Femur (tissue), 1 donor: ENCODE measurements around the gene HAPSTR1.

Source experiments
- DNase-seq: peaks from one replicate; pipeline ENCODE4 v3.0.0-alpha.2; 2017

HAPSTR1 gene

GRCh38 chr16:9124444-9124843 is 33.0 kb downstream of the HAPSTR1 start:
- DNase-seq: no peak

DNA sequence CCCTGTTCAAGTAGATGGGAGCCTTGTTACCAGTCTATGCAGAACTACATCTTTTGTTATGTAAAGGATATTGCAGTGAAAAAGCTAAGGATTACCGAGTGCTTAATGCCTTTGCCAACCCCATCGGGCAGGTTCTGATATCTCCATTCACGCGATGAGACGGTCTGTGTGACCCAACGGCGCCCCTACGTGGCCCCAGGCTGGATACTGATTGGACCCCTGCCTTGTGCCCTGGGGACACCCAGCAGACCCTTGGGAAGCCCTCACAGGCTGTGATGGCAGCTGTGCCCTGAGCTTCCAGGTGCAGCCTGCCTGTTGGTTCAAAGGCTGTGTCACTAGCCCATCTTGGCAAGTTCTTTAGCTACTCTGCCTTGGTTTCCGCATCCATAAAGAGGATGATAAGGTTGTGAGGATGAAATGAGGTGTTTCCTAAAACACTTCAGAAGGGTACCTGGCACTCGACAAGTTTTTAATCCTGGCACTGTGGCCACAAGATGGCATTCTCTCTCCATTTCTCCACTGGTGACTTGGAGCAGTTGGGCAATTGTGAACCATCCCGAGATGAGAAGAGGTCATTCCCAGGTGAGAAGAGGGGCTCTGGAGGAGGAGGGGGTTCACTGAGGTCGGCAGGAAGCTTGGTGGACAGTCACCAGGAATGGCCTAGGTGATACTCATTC is 33.6 kb downstream of the HAPSTR1 start:
- DNase-seq: no peak

GRCh38 chr16:9125658-9126505 is 34.4 kb downstream of the HAPSTR1 start:
- DNase-seq: no peak

- DNase-seq: no peak
Observed at GRCh38 chr16:9126609-9127008, 35.2 kb downstream of the HAPSTR1 start.

DNA sequence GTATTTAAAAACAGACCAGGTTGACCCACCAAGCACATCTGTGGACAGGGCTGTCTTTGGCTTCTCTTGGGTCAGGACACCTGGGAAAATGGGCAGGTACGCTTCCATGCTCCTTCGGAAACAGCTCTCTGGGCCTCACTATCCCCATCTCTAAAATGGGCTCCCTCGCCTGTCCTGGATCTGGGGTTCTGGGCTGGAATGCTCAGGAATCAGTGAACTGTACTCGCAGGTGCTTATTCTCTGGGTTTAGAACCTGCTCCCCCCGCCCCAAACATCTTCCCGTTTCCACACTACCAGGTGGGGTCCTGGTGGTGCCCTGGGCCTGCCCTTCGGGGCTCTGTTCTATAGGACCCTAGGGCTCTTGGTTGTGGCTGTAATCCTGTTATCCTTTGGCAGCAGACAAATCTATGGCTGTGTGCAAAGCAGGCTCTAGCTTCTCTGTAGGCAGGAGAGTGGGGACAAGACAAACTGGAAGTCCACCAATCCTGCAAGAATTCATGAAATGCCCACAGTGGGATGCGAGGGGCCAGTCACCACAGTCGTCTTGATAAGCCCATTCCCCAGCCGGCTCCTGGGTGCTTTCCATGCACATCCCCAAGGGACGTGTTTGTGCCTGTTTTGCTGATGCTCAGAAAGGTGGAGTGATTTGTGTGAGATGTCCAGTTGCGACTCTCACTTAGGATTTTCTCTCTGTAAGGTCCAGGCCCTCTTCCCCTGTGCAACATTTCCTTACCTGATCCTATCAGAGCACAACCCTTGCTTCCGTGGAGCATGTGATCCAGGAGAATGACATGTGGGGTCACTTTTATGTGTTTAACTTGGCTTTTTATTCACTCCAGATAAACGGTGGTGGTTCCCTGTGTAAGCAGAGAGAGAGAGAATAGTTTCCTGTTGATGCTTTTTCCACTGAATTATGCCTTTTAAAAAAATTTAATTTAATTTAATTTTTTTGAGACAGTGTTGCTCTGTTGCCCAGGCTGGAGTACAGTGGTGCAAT is 37.2 kb downstream of the HAPSTR1 start:
- DNase-seq: no peak

DNA sequence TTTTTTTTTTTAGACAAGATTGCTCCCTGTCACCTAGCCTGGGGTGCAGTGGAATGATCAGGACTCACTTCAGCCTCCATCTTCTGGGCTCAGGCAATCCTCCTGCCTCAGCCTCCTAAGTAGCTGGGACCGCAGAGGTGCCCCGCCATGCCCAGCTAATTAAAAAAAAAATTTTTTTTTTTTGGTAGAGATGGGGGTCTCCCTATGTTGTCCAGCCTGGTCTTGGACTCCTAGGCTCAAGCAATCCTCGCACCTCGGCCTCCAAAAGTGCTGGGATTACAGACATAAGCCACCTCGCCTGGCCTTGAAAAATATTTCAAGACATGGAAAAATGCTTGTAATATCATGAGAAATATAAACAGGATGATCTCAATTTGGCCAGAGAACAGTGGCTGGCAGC is 42.9 kb downstream of the HAPSTR1 start:
- DNase-seq: no peak

DNA sequence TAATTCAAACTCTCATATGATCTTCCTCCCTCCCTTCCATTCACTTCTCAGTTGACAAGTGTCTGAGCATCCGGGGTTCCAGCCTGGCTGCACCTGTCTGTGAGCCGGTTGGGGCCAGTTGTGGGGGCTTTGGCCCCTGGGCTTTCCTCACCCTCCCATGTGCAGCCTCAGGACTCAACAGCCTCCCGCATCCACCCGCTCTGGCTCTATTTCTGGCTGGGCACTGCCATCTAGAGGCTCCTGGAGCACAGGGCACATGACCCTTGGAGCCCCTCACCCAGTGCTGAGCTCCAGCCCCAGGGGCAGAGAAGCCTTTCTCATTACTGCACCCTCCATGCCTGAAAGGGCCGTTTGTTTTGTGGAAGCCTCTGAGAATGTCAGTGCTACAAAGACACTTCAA is 43.3 kb downstream of the HAPSTR1 start:
- DNase-seq: peak; percentile 51

DNA sequence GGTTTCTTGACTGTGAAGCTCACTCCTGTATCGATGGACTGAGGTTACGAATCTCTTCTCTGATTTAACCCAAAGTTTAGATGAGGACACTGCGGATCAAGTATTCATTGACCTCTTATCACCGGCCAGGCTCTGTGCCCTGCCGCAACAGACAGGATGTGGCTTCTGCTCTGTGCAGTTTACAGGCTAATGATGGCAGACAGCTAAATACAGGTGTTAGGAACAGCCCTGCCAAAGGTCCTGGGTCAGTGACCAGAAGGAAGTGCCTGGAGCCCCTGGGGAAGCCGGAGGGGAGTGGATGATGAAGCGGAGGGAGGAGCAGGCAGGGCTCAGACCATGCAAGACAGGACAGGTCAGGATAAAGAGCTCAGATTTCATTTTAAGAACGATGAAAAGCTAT is 44.4 kb downstream of the HAPSTR1 start:
- DNase-seq: no peak

DNA sequence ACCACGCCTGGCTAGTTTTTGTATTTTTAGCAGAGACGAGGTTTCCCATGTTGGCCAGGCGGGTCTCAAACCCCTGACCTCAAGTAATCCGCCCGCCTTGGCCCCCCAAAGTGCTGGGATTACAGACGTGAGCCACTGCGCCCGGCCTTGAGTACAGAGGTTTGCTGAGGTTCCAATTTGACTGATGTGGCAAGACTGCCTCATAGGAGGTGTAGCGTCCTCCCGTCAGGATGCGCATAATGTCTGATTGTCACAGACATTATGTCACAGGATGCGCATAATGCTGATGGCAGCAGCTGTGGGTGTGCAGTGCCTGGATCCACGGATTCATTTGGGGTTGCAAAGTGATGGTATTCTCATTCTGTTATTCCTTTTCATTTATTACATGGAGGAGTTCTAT is 45.2 kb downstream of the HAPSTR1 start:
- DNase-seq: no peak

- DNase-seq: no peak
Observed at GRCh38 chr16:9138021-9138680, 46.7 kb downstream of the HAPSTR1 start.

- peak; percentile 68 for DNase-seq
Observed at GRCh38 chr16:9138731-9139501, 47.5 kb downstream of the HAPSTR1 start.

DNA sequence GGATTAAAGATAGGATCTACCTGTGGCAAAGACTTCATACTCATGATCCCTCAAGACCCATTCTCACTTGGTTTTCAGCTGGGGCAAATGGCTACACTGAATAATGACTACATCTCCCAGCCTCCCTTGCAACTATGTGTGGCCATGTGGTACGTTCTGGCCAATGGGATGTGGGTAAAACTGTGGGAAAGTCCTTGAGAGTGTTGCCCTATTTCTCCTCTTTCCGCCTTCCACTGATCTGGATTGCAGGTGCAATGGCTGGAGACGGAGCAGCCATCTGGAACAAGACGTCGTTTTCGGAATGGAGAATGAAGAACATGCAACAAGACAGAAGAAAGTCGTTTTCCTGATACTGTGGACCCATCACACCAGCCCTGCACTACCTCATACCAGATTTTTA is 48.5 kb downstream of the HAPSTR1 start:
- DNase-seq: no peak
